ENCODE results near the gene MYOD1. TPM values are rescaled to one million over a fixed set of nuclear protein-coding genes. Genes with fewer than 3 reads are reported as not detected.

MYOD1 gene
- total RNA-seq, 1 experiment from 2014 or later: not detected

- H3K27me3 ChIP-seq (replicated peaks): peaks cover 23% of the 10 kb centered on the region
- H3K9me3 ChIP-seq (replicated peaks): no peaks in the 10 kb centered on the region
- DNase-seq (ENCODE audit: low read depth in 1 of 2, low spot score in 2 of 2): no peak
- no peaks in the 10 kb centered on the region for H3K36me3 ChIP-seq
- H3K4me3 ChIP-seq: no peak overlapping the region
- no peak overlapping the region for H3K27ac ChIP-seq
- no peaks in the 10 kb centered on the region for H3K4me1 ChIP-seq (replicated peaks)
Measured at GRCh38 chr11:17753641-17754040, 34.3 kb downstream of the MYOD1 start.

GRCh38 chr11:17755891-17756290 lies 36.5 kb downstream of the MYOD1 start:
- no peaks in the 10 kb centered on the region for H3K4me1 ChIP-seq (replicated peaks)
- H3K4me3 ChIP-seq: no peak overlapping the region
- peaks cover 29% of the 10 kb centered on the region for H3K27me3 ChIP-seq (replicated peaks)
- no peak overlapping the region for H3K27ac ChIP-seq
- no peak for DNase-seq (ENCODE audit: low read depth in 1 of 2, low spot score in 2 of 2)
- no peaks in the 10 kb centered on the region for H3K36me3 ChIP-seq
- H3K9me3 ChIP-seq (replicated peaks): no peaks in the 10 kb centered on the region

GRCh38 chr11:17760102-17761029 lies 41.0 kb downstream of the MYOD1 start:
- no peak overlapping the region for H3K27ac ChIP-seq
- H3K27me3 ChIP-seq (replicated peaks): peaks cover 14% of the 10 kb centered on the region
- DNase-seq (ENCODE audit: low read depth in 1 of 2, low spot score in 2 of 2): no peak
- H3K4me1 ChIP-seq (replicated peaks): no peaks in the 10 kb centered on the region
- H3K9me3 ChIP-seq (replicated peaks): no peaks in the 10 kb centered on the region
- no peak overlapping the region for H3K4me3 ChIP-seq
- no peaks in the 10 kb centered on the region for H3K36me3 ChIP-seq

GRCh38 chr11:17762309-17762974 lies 43.1 kb downstream of the MYOD1 start:
- no peak for DNase-seq (ENCODE audit: low read depth in 1 of 2, low spot score in 2 of 2)
- no peaks in the 10 kb centered on the region for H3K9me3 ChIP-seq (replicated peaks)
- H3K4me3 ChIP-seq: no peak overlapping the region
- H3K27ac ChIP-seq: no peak overlapping the region
- H3K36me3 ChIP-seq: no peaks in the 10 kb centered on the region
- no peaks in the 10 kb centered on the region for H3K4me1 ChIP-seq (replicated peaks)
- H3K27me3 ChIP-seq (replicated peaks): peaks cover 13% of the 10 kb centered on the region

- no peak overlapping the region for H3K4me3 ChIP-seq
- H3K27ac ChIP-seq: no peak overlapping the region
- no peaks in the 10 kb centered on the region for H3K4me1 ChIP-seq (replicated peaks)
- peaks cover 13% of the 10 kb centered on the region for H3K27me3 ChIP-seq (replicated peaks)
- no peaks in the 10 kb centered on the region for H3K36me3 ChIP-seq
- no peak for DNase-seq (ENCODE audit: low read depth in 1 of 2, low spot score in 2 of 2)
- no peaks in the 10 kb centered on the region for H3K9me3 ChIP-seq (replicated peaks)
Measured at GRCh38 chr11:17763244-17763643, 43.9 kb downstream of the MYOD1 start.

GRCh38 chr11:17763703-17764102 lies 44.3 kb downstream of the MYOD1 start:
- Histone ChIP-seq H3K4me3 (no peak overlapping the region), H3K4me1 (replicated peaks) (no peaks in the 10 kb centered on the region), H3K27ac (no peak overlapping the region), H3K36me3 (no peaks in the 10 kb centered on the region), H3K27me3 (replicated peaks) (peaks cover 11% of the 10 kb centered on the region), H3K9me3 (replicated peaks) (no peaks in the 10 kb centered on the region)
- no peak for DNase-seq (ENCODE audit: low read depth in 1 of 2, low spot score in 2 of 2)

GRCh38 chr11:17764446-17765218 lies 45.3 kb downstream of the MYOD1 start:
- Histone ChIP-seq H3K4me3 (no peak overlapping the region), H3K9me3 (replicated peaks) (no peaks in the 10 kb centered on the region), H3K27ac (no peak overlapping the region), H3K27me3 (replicated peaks) (peaks cover 9% of the 10 kb centered on the region), H3K4me1 (replicated peaks) (no peaks in the 10 kb centered on the region), H3K36me3 (no peaks in the 10 kb centered on the region)
- DNase-seq (ENCODE audit: low read depth in 1 of 2, low spot score in 2 of 2): no peak

- H3K4me3 ChIP-seq: no peak overlapping the region
- H3K36me3 ChIP-seq: no peaks in the 10 kb centered on the region
- no peak for DNase-seq (ENCODE audit: low read depth in 1 of 2, low spot score in 2 of 2)
- peaks cover 6% of the 10 kb centered on the region for H3K27me3 ChIP-seq (replicated peaks)
- H3K9me3 ChIP-seq (replicated peaks): no peaks in the 10 kb centered on the region
- no peak overlapping the region for H3K27ac ChIP-seq
- no peaks in the 10 kb centered on the region for H3K4me1 ChIP-seq (replicated peaks)
Measured at GRCh38 chr11:17765356-17766072, 46.1 kb downstream of the MYOD1 start.

- Histone ChIP-seq H3K27ac (no peak overlapping the region), H3K27me3 (replicated peaks) (peaks cover 9% of the 10 kb centered on the region), H3K4me1 (replicated peaks) (no peaks in the 10 kb centered on the region), H3K4me3 (no peak overlapping the region), H3K36me3 (no peaks in the 10 kb centered on the region), H3K9me3 (replicated peaks) (no peaks in the 10 kb centered on the region)
- DNase-seq (ENCODE audit: low read depth in 1 of 2, low spot score in 2 of 2): no peak
Measured at GRCh38 chr11:17766073-17766359, 46.6 kb downstream of the MYOD1 start.

GRCh38 chr11:17766590-17766989 lies 47.2 kb downstream of the MYOD1 start:
- Histone ChIP-seq H3K36me3 (no peaks in the 10 kb centered on the region), H3K4me3 (no peak overlapping the region), H3K27me3 (replicated peaks) (peaks cover 9% of the 10 kb centered on the region), H3K27ac (no peak overlapping the region), H3K4me1 (replicated peaks) (no peaks in the 10 kb centered on the region), H3K9me3 (replicated peaks) (no peaks in the 10 kb centered on the region)
- DNase-seq (ENCODE audit: low read depth in 1 of 2, low spot score in 2 of 2): no peak

GRCh38 chr11:17767301-17767885 lies 48.0 kb downstream of the MYOD1 start:
- no peaks in the 10 kb centered on the region for H3K4me1 ChIP-seq (replicated peaks)
- H3K36me3 ChIP-seq: no peaks in the 10 kb centered on the region
- H3K4me3 ChIP-seq: no peak overlapping the region
- H3K27me3 ChIP-seq (replicated peaks): peaks cover 9% of the 10 kb centered on the region
- DNase-seq (ENCODE audit: low read depth in 1 of 2, low spot score in 2 of 2): no peak
- no peaks in the 10 kb centered on the region for H3K9me3 ChIP-seq (replicated peaks)
- no peak overlapping the region for H3K27ac ChIP-seq

- no peaks in the 10 kb centered on the region for H3K36me3 ChIP-seq
- H3K9me3 ChIP-seq (replicated peaks): no peaks in the 10 kb centered on the region
- H3K27me3 ChIP-seq (replicated peaks): peaks cover 9% of the 10 kb centered on the region
- no peaks in the 10 kb centered on the region for H3K4me1 ChIP-seq (replicated peaks)
- no peak overlapping the region for H3K27ac ChIP-seq
- H3K4me3 ChIP-seq: no peak overlapping the region
- no peak for DNase-seq (ENCODE audit: low read depth in 1 of 2, low spot score in 2 of 2)
Measured at GRCh38 chr11:17767914-17768313, 48.5 kb downstream of the MYOD1 start.

- Histone ChIP-seq H3K27ac (no peak overlapping the region), H3K27me3 (replicated peaks) (peaks cover 9% of the 10 kb centered on the region), H3K4me3 (no peak overlapping the region), H3K9me3 (replicated peaks) (no peaks in the 10 kb centered on the region), H3K4me1 (replicated peaks) (no peaks in the 10 kb centered on the region), H3K36me3 (no peaks in the 10 kb centered on the region)
- no peak for DNase-seq (ENCODE audit: low read depth in 1 of 2, low spot score in 2 of 2)
Measured at GRCh38 chr11:17768547-17768946, 49.2 kb downstream of the MYOD1 start.

Data from SJSA1 (cell line).